GM12878 (cell line): ENCODE measurements around the gene SUPT3H. TPM values are rescaled to one million over a fixed set of nuclear protein-coding genes. Genes with fewer than 3 reads are reported as not detected.

ENCODE experiments used
- ATAC-seq: fragments of 200-7000 bp; cut with Tn5 transposase; 3 replicates; pipeline ENCODE4 v1.9.1; 2020; ENCODE audit warnings: mild to moderate bottlenecking, moderate library complexity
- BruUV-seq: library from RNA; stranded (reverse); fragments of 400-500 nt; replicated peaks from 2 replicates; lab custom pipeline; 2021; lab: Mats Ljungman, UMichigan
- CTCF ChIA-PET: fragments of 300-600 bp; sonication (Branson Sonifier 250); formaldehyde crosslinking; extraction: SDS; loops from one replicate; lab custom pipeline; 2021; ENCODE audit warnings: inconsistent platforms; lab: Yijun Ruan, JAX
- POLR2A ChIA-PET: fragments of 350-600 bp; formaldehyde crosslinking; extraction: SDS; loops from one replicate; lab custom pipeline; 2021; ENCODE audit warnings: inconsistent platforms; lab: Charles Lee
- RAD21 ChIA-PET: fragments of 300-600 bp; sonication (Branson Sonifier 250); formaldehyde crosslinking; loops from one replicate; lab custom pipeline; 2023; ENCODE audit warnings: antibody characterized with exemption; ENCODE audit not compliant: unreplicated experiment; lab: Charles Lee
- SMC1A ChIA-PET: fragments of 300-600 bp; sonication (Branson Sonifier 250); formaldehyde crosslinking; loops from one replicate; lab custom pipeline; 2023; ENCODE audit not compliant: unreplicated experiment, uncharacterized antibody; lab: Charles Lee
- DNase-seq: peaks from one replicate; pipeline ENCODE4 v3.0.0-alpha.2; 2011; ENCODE audit warnings: low read depth, low spot score
- FAIRE-seq: peaks from 3 replicates; lab custom pipeline; 2011; peaks lifted over from hg19 to GRCh38; lab: Jason Lieb, UNC
- H2AFZ ChIP-seq: 2 replicates; pipeline ENCODE4 v1.6.0; 2011; ENCODE audit warnings: low read depth, low read length, control low read depth; ENCODE audit not compliant: control insufficient read depth
- H3K27ac ChIP-seq: 2 replicates; pipeline ENCODE4 v1.5.1; 2011; ENCODE audit warnings: control low read depth; ENCODE audit not compliant: control insufficient read depth, insufficient read depth
- H3K27me3 ChIP-seq, 2 experiments: replicated peaks in 1 of 2; 2 replicates each; pipeline versions ENCODE4 v1.6.0 to v1.6.1; 2011; ENCODE audit warnings: low read length in 1 of 2; ENCODE audit not compliant: control insufficient read depth in 2 of 2, insufficient read depth in 2 of 2
- H3K36me3 ChIP-seq, 2 experiments: 2 replicates each; pipeline ENCODE4 v1.5.1; 2011; ENCODE audit warnings: low read length in 1 of 2; ENCODE audit not compliant: control insufficient read depth in 2 of 2, insufficient read depth in 2 of 2
- H3K4me1 ChIP-seq: 2 replicates; pipeline ENCODE4 v1.6.1; 2011; ENCODE audit warnings: mild to moderate bottlenecking, low read length, moderate library complexity, mixed read lengths; ENCODE audit not compliant: control insufficient read depth, insufficient read depth
- H3K4me2 ChIP-seq: 2 replicates; pipeline ENCODE4 v1.6.0; 2011; ENCODE audit warnings: control low read depth; ENCODE audit not compliant: control insufficient read depth, insufficient read depth
- H3K4me3 ChIP-seq: fragments of 200-600 bp; sonication (generic); 2 replicates; pipeline ENCODE4 v1.5.1; 2016
- H3K79me2 ChIP-seq: 2 replicates; pipeline ENCODE4 v1.6.0; 2011; ENCODE audit warnings: low read length; ENCODE audit not compliant: control insufficient read depth, insufficient read depth
- H3K9ac ChIP-seq: 2 replicates; pipeline ENCODE4 v1.8.0; 2011; ENCODE audit warnings: low read length, control low read depth, mixed read lengths; ENCODE audit not compliant: control insufficient read depth, insufficient read depth
- H3K9me3 ChIP-seq: replicated peaks from 3 replicates; pipeline ENCODE4 v1.5.1; 2011; ENCODE audit warnings: mild to moderate bottlenecking, low read length; ENCODE audit not compliant: control insufficient read depth, insufficient read depth
- H4K20me1 ChIP-seq: 2 replicates; pipeline ENCODE4 v1.6.0; 2011; ENCODE audit not compliant: control insufficient read depth, insufficient read depth
- BMI1 ChIP-seq: fragments of 450-650 bp; IDR thresholded peaks from 2 replicates; pipeline ENCODE4 v1.6.1; 2016; ENCODE audit warnings: mild to moderate bottlenecking, moderate library complexity, borderline replicate concordance
- CEBPB ChIP-seq, 2 experiments: fragments of 150-350 bp in 1 of 2; IDR thresholded peaks; 2 replicates each; pipeline ENCODE4 v1.6.1; 2012 to 2014; ENCODE audit warnings: low read depth in 2 of 2, low read length in 2 of 2, borderline replicate concordance in 1 of 2, inconsistent platforms in 1 of 2
- EZH2 ChIP-seq: IDR thresholded peaks from 2 replicates; pipeline ENCODE4 v1.6.1; 2012; ENCODE audit warnings: low read depth, mild to moderate bottlenecking, control low read depth, inconsistent platforms, low read length, borderline replicate concordance; ENCODE audit not compliant: control insufficient read depth
- GATAD2B ChIP-seq: fragments of 450-650 bp; conservative IDR thresholded peaks from 2 replicates; pipeline ENCODE4 v1.6.1; 2017; ENCODE audit warnings: low read depth, mild to moderate bottlenecking, moderate library complexity
- JUNB ChIP-seq: IDR thresholded peaks from 2 replicates; pipeline ENCODE4 v1.6.1; 2016; ENCODE audit warnings: antibody characterized with exemption, mild to moderate bottlenecking
- KDM1A ChIP-seq: fragments of 200-600 bp; sonication (generic); IDR thresholded peaks from 2 replicates; pipeline ENCODE4 v1.6.1; 2016; ENCODE audit warnings: borderline replicate concordance
- MEF2A ChIP-seq: IDR thresholded peaks from 2 replicates; pipeline ENCODE4 v1.6.1; 2011; ENCODE audit warnings: low read depth, mild to moderate bottlenecking, low read length, moderate library complexity; ENCODE audit not compliant: insufficient read depth
- MTA3 ChIP-seq: IDR thresholded peaks from 2 replicates; pipeline ENCODE4 v1.6.1; 2012; ENCODE audit warnings: low read length, inconsistent platforms, borderline replicate concordance
- NBN ChIP-seq: fragments of 450-650 bp; IDR thresholded peaks from 2 replicates; pipeline ENCODE4 v1.6.1; 2016
- NFYA ChIP-seq: IDR thresholded peaks from 2 replicates; pipeline ENCODE4 v1.6.1; 2011; ENCODE audit warnings: low read depth, mild to moderate bottlenecking, low read length, improper control_type of control experiment, borderline replicate concordance
- NR2C2 ChIP-seq: IDR thresholded peaks from 2 replicates; pipeline ENCODE4 v1.6.1; 2011; ENCODE audit warnings: borderline replicate concordance, low read depth; ENCODE audit not compliant: control insufficient read depth, insufficient read length
- NR2F1 ChIP-seq: fragments of 450-650 bp; conservative IDR thresholded peaks from 2 replicates; pipeline ENCODE4 v1.6.1; 2017; ENCODE audit warnings: mild to moderate bottlenecking
- PKNOX1 ChIP-seq: fragments of 450-650 bp; IDR thresholded peaks from 2 replicates; pipeline ENCODE4 v1.6.1; 2016; ENCODE audit warnings: mild to moderate bottlenecking
- POU2F2 ChIP-seq: IDR thresholded peaks from 3 replicates; pipeline ENCODE4 v1.6.1; 2011; ENCODE audit warnings: low read depth, mild to moderate bottlenecking, low read length, borderline replicate concordance
- SIN3A ChIP-seq: IDR thresholded peaks from 2 replicates; pipeline ENCODE4 v1.6.1; 2012; ENCODE audit warnings: low read depth, low read length, improper control_type of control experiment
- SMARCA5 ChIP-seq: fragments of 450-650 bp; IDR thresholded peaks from 2 replicates; pipeline ENCODE4 v1.6.1; 2017; ENCODE audit warnings: mild to moderate bottlenecking
- ZBED1 ChIP-seq: IDR thresholded peaks from 2 replicates; pipeline ENCODE4 v1.6.1; 2016; ENCODE audit warnings: borderline replicate concordance
- WGBS: methylation state at CpG from one replicate; pipeline ENCODE4 v1.1.6; 2016; ENCODE audit warnings: low lambda C conversion rate; ENCODE audit not compliant: insufficient replicate concordance, insufficient coverage; ENCODE audit errors: missing lambda C conversion rate; 5-methylcytosine and 5-hydroxymethylcytosine counted together
- in situ Hi-C: fragments of 300-500 bp; cut with MboI; formaldehyde crosslinking; loops from 9 replicates; pipeline ENCODE4 v1.14.3; 2018; ENCODE audit warnings: mixed read lengths
- intact Hi-C: fragments of 100-400 bp; cut with micrococcal nuclease; formaldehyde crosslinking; loops from one replicate; pipeline ENCODE4 v1.14.2; 2022; ENCODE audit not compliant: unreplicated experiment
- polyA plus RNA-seq, 11 experiments: library from polyadenylated mRNA; depleted of rRNA in 4 of 11; unstranded in 6 of 11; stranded (reverse) in 5 of 11; fragments of >200 nt; fragmentation: Nextera tagmentation in 4 of 11; fragmentation: Illumina TruSeq in 1 of 11; extraction: Ambion mirVana in 4 of 11; extraction: Trizol in 1 of 11; gene quantifications; 1 replicate in 1 of 11; 2 replicates in 10 of 11; pipeline versions ENCODE4 v1.2.1 to v1.2.3, GENCODE V29; 2011 to 2016; ENCODE audit warnings: inconsistent platforms in 2 of 11, missing spikeins in 2 of 11, low read depth in 1 of 11
- total RNA-seq, 4 experiments: library from RNA; depleted of rRNA in 3 of 4; stranded (reverse); fragments of >200 nt in 3 of 4; fragmentation: Illumina TruSeq in 1 of 4; extraction: Trizol in 1 of 4; gene quantifications; 2 replicates each; pipeline versions ENCODE4 v1.2.1 to v1.2.3, GENCODE V29; 2013 to 2021

The SUPT3H gene
- total and polyA plus RNA-seq, 10 of the 15 experiments (the other 5 are each of a cell fraction or from before 2014, with no cell fraction given), result 0.51 to 3.7 (median 2.0) TPM

GRCh38 chr6:44972709-44973108 is 405.0 kb downstream of the SUPT3H start:
- WGBS, result 64% methylated on average over 3 of the region's 3 CpGs
- POLR2A ChIA-PET, result no interaction called here
- H3K4me3 ChIP-seq, result no peak overlapping the region
- H3K9me3 ChIP-seq, result peaks cover 2% of the 10 kb centered on the region; the same call in 2 of the 3 replicates
- SMC1A ChIA-PET, result no interaction called here
- no TSS peak for BruUV-seq
- no peaks in the 10 kb centered on the region for H3K36me3 ChIP-seq
- RAD21 ChIA-PET, result no interaction called here
- no peaks in the 10 kb centered on the region for H3K79me2 ChIP-seq
- no peak overlapping the region for H2AFZ ChIP-seq
- no peak for TF ChIP-seq NFYA
- TF ChIP-seq CEBPB (IDR thresholded peaks at IDR 0.05; ENCODE audit: borderline replicate concordance in 1 of 2, low read depth in 2 of 2, low read length in 2 of 2), result no peak
- TF ChIP-seq EZH2, result no peak
- TF ChIP-seq SIN3A, result no peak
- no peak for TF ChIP-seq NBN
- no peak for TF ChIP-seq MEF2A
- TF ChIP-seq NR2F1, result no peak
- H3K4me1 ChIP-seq, result no peaks in the 10 kb centered on the region
- CTCF ChIA-PET, result no interaction called here
- intact Hi-C loops, result no loop called here
- H3K4me2 ChIP-seq, result no peak overlapping the region
- FAIRE-seq (no peak), DNase-seq (no peak), ATAC-seq (no peak)
- H4K20me1 ChIP-seq, result no peaks in the 10 kb centered on the region
- H3K27ac ChIP-seq, result no peak overlapping the region
- H3K9ac ChIP-seq, result no peak overlapping the region
- H3K27me3 ChIP-seq, result no peaks in the 10 kb centered on the region
- in situ Hi-C loops, result no loop called here

- H3K4me3 ChIP-seq, result no peak overlapping the region
- no peak overlapping the region for H3K9ac ChIP-seq
- no peaks in the 10 kb centered on the region for H3K4me1 ChIP-seq
- RAD21 ChIA-PET, result no interaction called here
- CTCF ChIA-PET, result no interaction called here
- peaks cover 2% of the 10 kb centered on the region; the same call in 2 of the 3 replicates for H3K9me3 ChIP-seq
- no peaks in the 10 kb centered on the region for H4K20me1 ChIP-seq
- no peak overlapping the region for H2AFZ ChIP-seq
- H3K27ac ChIP-seq, result no peak overlapping the region
- 4% methylated on average over 4 of the region's 4 CpGs for WGBS
- DNase-seq (no peak), ATAC-seq (no peak), FAIRE-seq (no peak)
- H3K36me3 ChIP-seq, result no peaks in the 10 kb centered on the region
- in situ Hi-C loops, result no loop called here
- H3K4me2 ChIP-seq, result no peak overlapping the region
- SMC1A ChIA-PET, result interaction anchor here (0.8 to 1.3 kb wide), 2 partner anchors 9 to 31 kb away, joined by 3 read pairs; no protein-coding TSS in a partner anchor
- POLR2A ChIA-PET, result no interaction called here
- BruUV-seq, result no TSS peak
- H3K27me3 ChIP-seq, result no peaks in the 10 kb centered on the region
- intact Hi-C loops, result no loop called here
- H3K79me2 ChIP-seq, result no peaks in the 10 kb centered on the region
- TF ChIP-seq NR2C2, result no peak
- no peak for TF ChIP-seq KDM1A
- TF ChIP-seq PKNOX1, result no peak
- TF ChIP-seq SIN3A, result no peak
- TF ChIP-seq MTA3, result no peak
- no peak for TF ChIP-seq MEF2A
- no peak for TF ChIP-seq NR2F1
- TF ChIP-seq SMARCA5, result no peak
- no peak for TF ChIP-seq BMI1
- TF ChIP-seq GATAD2B, result no peak
- TF ChIP-seq POU2F2, result no peak
- no peak for TF ChIP-seq ZBED1
- TF ChIP-seq JUNB, result no peak
Measured at GRCh38 chr6:44969446-44970185, 408.1 kb downstream of the SUPT3H start.
